Tibial artery (tissue), 4 donors: ENCODE measurements around the gene HIRIP3.

Experiments used
- DNase-seq, 2 donors: peaks; one replicate each; pipeline ENCODE4 v3.0.0-alpha.2; 2019
- H3K27ac ChIP-seq, 2 donors: fragments of 200-600 bp; sonication (generic) in 1 of 2; 1 replicate in 1 of 2; 2 replicates in 1 of 2; pipeline ENCODE4 v1.5.1; 2018 to 2019; ENCODE audit warnings: mild to moderate bottlenecking in 1 of 2
- H3K27me3 ChIP-seq, 2 donors: fragments of 200-600 bp; sonication (generic) in 1 of 2; one replicate each; pipeline versions ENCODE4 v1.5.1 to v1.6.0; 2016 to 2019
- H3K36me3 ChIP-seq, 3 donors: fragments of 200-600 bp; sonication (generic) in 2 of 3; one replicate each; pipeline ENCODE4 v1.5.1; 2016 to 2019; ENCODE audit warnings: mild to moderate bottlenecking in 2 of 3
- H3K4me1 ChIP-seq, 4 donors: fragments of 200-600 bp; sonication (generic) in 2 of 4; 1 replicate in 3 of 4; 2 replicates in 1 of 4; pipeline ENCODE4 v1.5.1; 2016 to 2019
- H3K4me3 ChIP-seq, 2 donors: fragments of 200-600 bp; sonication (generic) in 1 of 2; 1 replicate in 1 of 2; 2 replicates in 1 of 2; pipeline ENCODE4 v1.5.1; 2018 to 2019; ENCODE audit warnings: mild to moderate bottlenecking in 2 of 2
- H3K9me3 ChIP-seq, 3 donors: fragments of 200-600 bp; sonication (generic) in 1 of 3; one replicate each; pipeline ENCODE4 v1.5.1; 2016 to 2019
- intact Hi-C: fragments of 100-400 bp; cut with DNase I; formaldehyde crosslinking; loops from one replicate; pipeline ENCODE4 v1.15.0; 2023; ENCODE audit warnings: low total_unique reads
- TF ChIP-seq, protein P1 (sequence below), 2 experiments: fragments of 200-600 bp in 1 of 2; fragments of 450-650 bp in 1 of 2; IDR thresholded peaks; one replicate each; pipeline ENCODE4 v1.5.1; 2017 to 2019; ENCODE audit warnings: antibody characterized with exemption in 2 of 2, mild to moderate bottlenecking in 1 of 2, moderate library complexity in 1 of 2

HIRIP3 gene

DNA sequence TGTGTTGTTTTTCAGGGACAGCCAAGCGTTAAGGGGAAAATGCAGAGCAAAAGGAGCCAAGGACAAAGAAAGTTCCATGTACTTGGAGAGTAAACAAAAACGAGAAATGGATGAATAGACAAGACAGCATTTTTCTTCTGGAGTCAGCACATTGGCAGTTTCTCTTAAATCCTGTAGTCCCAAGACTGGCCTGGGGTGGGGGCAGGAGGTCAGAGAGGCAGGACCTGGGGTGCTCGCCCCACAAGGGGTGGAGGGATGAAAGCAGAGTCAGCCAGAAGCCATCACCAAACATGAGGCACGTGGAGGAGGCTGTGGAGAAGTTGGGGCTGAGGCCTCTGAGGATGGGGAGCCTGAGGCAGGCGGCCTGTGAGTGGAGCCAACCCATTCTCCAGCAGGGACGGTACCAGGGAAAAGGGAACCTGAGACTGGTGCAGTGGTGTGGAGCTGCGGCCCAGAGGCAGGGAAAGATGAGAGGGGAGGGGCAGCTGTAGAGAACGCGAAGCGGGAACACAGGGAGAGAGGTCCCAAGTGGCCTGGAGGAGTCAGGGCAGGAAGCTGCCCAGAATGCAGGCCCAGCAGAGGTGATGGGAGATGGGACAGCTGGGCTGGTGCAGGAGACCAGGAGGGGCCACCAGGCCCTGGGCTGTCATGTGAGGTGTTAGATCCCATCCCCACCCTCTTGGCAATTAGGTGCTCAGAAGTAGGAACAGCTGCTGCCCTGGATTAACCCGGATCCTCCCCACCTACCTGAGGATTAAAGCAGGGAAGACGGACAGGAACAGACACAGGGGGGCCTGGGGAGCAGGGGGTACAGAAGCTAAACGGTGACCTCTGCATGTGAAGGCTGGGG is 32.4 kb upstream of the HIRIP3 start:
- Histone ChIP-seq H3K4me1 (peaks cover 0 to 17% (median 10%) of the 10 kb centered on the region in 4 donors), H3K4me3 (no peak overlapping the region), H3K27ac (no peak overlapping the region), H3K27me3 (peaks cover 0 to 100% of the 10 kb centered on the region in 2 donors), H3K36me3 (no peaks in the 10 kb centered on the region), H3K9me3 (no peaks in the 10 kb centered on the region)
- DNase-seq: no peak
- TF ChIP-seq, protein P1, sequence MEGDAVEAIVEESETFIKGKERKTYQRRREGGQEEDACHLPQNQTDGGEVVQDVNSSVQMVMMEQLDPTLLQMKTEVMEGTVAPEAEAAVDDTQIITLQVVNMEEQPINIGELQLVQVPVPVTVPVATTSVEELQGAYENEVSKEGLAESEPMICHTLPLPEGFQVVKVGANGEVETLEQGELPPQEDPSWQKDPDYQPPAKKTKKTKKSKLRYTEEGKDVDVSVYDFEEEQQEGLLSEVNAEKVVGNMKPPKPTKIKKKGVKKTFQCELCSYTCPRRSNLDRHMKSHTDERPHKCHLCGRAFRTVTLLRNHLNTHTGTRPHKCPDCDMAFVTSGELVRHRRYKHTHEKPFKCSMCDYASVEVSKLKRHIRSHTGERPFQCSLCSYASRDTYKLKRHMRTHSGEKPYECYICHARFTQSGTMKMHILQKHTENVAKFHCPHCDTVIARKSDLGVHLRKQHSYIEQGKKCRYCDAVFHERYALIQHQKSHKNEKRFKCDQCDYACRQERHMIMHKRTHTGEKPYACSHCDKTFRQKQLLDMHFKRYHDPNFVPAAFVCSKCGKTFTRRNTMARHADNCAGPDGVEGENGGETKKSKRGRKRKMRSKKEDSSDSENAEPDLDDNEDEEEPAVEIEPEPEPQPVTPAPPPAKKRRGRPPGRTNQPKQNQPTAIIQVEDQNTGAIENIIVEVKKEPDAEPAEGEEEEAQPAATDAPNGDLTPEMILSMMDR (IDR thresholded peaks at IDR 0.05): no peak
- intact Hi-C loops: no loop called here

DNA sequence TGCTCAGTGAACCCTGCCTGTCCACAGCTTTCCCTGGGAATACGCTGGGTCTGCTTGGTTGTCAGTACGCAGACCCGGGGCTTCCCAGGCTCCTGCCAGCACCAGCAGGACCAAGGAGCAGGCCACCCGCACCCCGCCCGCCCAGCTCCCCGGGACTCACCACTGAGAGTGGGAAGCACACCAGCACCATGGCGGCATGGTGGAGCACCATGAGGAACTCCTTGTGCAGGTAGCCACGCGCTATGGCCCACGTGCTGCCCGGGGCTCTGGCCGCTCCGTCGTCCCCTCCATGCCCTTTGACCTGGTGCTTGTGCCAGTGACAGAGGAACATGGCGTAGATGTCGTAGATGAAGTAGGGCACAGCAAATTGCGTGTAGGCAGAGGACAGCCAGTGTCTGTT is 31.0 kb upstream of the HIRIP3 start:
- H3K4me1 ChIP-seq: peaks cover 0 to 15% (median 12%) of the 10 kb centered on the region in 4 donors
- peaks cover 0 to 91% of the 10 kb centered on the region in 2 donors for H3K27me3 ChIP-seq
- intact Hi-C loops: no loop called here
- H3K9me3 ChIP-seq: no peaks in the 10 kb centered on the region
- no peak overlapping the region for H3K4me3 ChIP-seq
- H3K27ac ChIP-seq: no peak overlapping the region
- TF ChIP-seq, protein P1 (IDR thresholded peaks at IDR 0.05): no peak
- H3K36me3 ChIP-seq: no peaks in the 10 kb centered on the region
- no peak for DNase-seq

- no peaks in the 10 kb centered on the region for H3K36me3 ChIP-seq
- intact Hi-C loops: no loop called here
- no peak overlapping the region for H3K27ac ChIP-seq
- H3K4me3 ChIP-seq: no peak overlapping the region
- peaks cover 0 to 82% of the 10 kb centered on the region in 2 donors for H3K27me3 ChIP-seq
- TF ChIP-seq, protein P1 (IDR thresholded peaks at IDR 0.05): no peak
- H3K4me1 ChIP-seq: peaks cover 0 to 14% (median 10%) of the 10 kb centered on the region in 4 donors
- DNase-seq: no peak
- no peaks in the 10 kb centered on the region for H3K9me3 ChIP-seq
These were observed 30.2 kb upstream of the HIRIP3 start for GRCh38 chr16:30025574-30025973.

DNA sequence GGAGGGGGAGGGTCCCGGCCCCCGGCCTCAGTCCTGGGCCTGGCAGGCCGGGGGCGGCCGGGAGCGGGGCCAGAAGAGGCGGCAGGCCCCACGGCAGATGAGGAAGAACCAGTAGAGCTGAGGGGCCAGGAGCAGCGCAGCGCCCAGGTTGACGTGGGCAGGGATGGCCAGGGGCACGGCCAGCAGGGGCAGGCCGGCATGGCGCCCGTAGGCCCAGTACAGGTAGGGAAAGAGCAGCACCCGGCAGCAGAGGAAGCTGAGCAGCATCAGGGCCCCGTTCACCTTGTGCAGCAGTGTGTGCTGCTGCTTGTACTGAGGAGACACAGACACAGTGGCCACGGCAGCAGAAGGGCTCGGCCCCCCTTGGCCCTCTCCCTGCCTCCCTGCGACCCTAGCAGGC is 29.7 kb upstream of the HIRIP3 start:
- TF ChIP-seq, protein P1 (IDR thresholded peaks at IDR 0.05): no peak
- intact Hi-C loops: no loop called here
- Histone ChIP-seq H3K4me1 (peaks cover 0 to 11% (median 9%) of the 10 kb centered on the region in 4 donors), H3K4me3 (no peak overlapping the region), H3K36me3 (no peaks in the 10 kb centered on the region), H3K27ac (no peak overlapping the region), H3K27me3 (peaks cover 0 to 78% of the 10 kb centered on the region in 2 donors), H3K9me3 (no peaks in the 10 kb centered on the region)
- no peak for DNase-seq

DNA sequence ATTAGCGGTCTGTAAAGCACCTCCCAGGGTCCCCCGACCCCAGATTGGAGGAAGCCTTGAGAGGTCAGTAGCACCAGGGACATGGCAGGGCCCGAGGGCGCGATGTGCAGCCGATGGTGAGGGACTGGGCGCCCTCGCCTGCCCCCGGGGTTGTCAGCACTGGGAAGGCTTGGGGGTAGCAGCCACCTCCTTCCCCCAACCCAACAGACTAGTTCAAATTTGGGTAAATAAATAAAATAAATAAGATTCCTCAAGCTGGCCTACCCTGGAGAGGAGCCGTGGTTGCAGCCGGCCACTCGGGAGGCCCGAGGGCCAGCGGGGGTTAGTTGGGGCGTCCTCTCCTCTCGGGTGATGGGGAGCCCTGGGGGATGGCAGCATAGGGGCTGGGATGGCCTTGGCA is 29.0 kb upstream of the HIRIP3 start:
- Histone ChIP-seq H3K27ac (no peak overlapping the region), H3K4me1 (peaks cover 0 to 11% (median 9%) of the 10 kb centered on the region in 4 donors), H3K36me3 (no peaks in the 10 kb centered on the region), H3K9me3 (no peaks in the 10 kb centered on the region), H3K4me3 (no peak overlapping the region), H3K27me3 (peaks cover 0 to 71% of the 10 kb centered on the region in 2 donors)
- DNase-seq: no peak
- intact Hi-C loops: loop anchor here (5.0 kb wide), 1 partner anchor 327 kb away; no protein-coding TSS in a partner anchor
- TF ChIP-seq, protein P1 (IDR thresholded peaks at IDR 0.05): no peak
